GM21367 (cell line): ENCODE measurements around the gene B9D2.

Source experiments
- ATAC-seq: cut with Tn5 transposase; IDR thresholded peaks from one replicate; pipeline ENCODE4 v1.9.1; 2021; ENCODE audit not compliant: unreplicated experiment

Gene B9D2

DNA sequence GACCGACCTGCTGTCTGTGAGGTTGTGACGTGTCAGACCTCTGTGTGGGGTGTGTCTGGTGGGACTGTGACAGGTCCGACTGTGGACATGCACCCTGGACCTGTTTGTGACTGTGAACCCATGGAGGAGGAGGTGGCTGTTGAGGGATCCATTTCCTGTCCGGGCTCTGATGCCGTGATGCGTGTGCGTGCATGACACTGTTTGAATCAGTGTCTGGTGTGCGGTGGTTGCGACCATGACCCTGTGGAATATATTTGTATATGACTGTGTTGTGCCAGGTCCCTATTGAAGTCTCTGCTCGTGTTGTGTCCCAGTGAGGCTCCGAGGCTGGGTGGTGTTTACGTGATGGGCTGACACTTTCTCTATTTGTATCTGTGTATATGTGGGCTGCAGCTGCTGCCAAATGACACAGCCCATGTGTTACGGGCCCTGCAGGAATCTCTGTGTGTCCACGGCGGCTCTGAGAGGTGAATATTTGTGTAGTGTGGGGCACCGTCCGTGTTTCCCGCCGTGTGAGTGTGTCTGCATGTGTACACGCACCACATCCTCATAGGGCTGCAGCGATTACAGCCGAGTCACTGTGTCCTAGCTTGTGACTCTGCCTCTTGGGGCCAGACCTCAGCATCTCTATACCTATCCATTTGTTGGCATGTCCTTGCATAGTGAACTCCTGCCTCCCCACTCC is 35.6 kb downstream of the B9D2 start:
- ATAC-seq = no peak

DNA sequence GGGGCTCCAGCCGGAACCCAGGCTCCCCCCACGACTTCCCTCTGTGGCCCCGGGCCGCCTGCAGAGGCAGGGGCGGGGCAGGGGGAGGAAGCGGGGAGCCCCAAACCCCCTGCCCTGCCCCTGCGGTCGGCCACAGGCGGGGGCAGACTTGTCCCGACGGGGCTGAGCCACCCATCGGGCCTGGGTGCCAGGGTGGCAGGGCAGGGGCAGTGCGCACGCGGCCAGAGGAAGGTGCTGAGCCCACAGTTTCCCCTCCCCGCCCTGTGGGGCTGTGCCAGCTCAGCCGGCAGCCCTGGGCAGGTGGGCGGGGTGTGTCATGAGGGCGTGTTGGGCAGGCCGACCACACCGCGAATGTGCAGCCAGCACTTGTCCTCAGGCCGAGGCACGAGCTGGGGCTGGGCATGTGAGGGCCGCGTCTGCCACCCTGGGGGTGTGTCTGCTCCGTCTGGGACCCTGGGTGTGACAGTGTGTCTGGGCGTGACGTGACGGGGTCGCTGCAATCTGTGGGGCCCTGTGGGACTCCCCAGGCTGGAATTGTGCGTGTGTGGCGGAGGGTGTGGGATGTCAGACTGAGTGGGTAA is 36.3 kb downstream of the B9D2 start:
- ATAC-seq = peak; percentile 41

DNA sequence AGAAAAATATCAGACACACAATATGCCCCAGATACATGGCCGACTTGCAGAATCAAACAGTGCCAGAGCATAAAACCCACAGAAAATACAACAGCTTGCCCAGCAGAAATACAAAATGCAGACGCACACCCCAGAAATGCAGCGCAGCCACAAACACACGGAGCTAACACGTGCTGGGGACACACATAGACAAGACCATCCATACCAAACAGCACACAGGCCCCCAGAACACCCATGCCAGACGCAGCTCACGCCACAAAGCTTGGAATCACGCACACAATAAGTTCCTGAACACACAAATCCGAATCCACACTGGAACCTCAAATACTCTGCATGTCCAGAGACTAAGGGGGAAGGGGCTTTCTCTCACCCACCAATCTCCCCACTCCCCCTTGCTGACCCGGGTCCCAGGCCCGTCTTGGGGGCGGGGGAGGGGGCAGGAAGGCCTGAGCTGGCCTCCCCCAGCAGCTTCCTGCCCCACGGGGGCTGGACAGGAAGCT is 36.8 kb downstream of the B9D2 start:
- ATAC-seq = no peak

GRCh38 chr19:41325947-41326706 is 37.8 kb downstream of the B9D2 start:
- no peak for ATAC-seq

DNA sequence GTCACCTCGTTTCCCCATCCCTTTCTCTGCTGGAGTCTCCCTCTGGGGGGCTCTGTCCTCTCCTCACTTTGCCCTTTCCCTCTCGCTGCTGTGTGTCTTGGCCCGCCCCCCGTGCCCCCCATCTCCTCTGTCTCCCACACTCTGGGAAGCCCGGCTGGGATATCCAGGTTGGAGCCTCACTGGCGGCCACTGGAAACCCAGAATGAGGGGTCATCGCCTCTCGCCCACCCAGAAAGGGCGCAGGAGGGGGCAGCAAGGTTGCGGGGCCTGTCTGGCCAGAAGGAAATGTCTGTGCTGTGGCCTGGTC is 38.4 kb downstream of the B9D2 start:
- no peak for ATAC-seq

GRCh38 chr19:41324921-41325639 is 38.9 kb downstream of the B9D2 start:
- ATAC-seq = no peak

- ATAC-seq = no peak
Observed at GRCh38 chr19:41324231-41324702, 39.7 kb downstream of the B9D2 start.

DNA sequence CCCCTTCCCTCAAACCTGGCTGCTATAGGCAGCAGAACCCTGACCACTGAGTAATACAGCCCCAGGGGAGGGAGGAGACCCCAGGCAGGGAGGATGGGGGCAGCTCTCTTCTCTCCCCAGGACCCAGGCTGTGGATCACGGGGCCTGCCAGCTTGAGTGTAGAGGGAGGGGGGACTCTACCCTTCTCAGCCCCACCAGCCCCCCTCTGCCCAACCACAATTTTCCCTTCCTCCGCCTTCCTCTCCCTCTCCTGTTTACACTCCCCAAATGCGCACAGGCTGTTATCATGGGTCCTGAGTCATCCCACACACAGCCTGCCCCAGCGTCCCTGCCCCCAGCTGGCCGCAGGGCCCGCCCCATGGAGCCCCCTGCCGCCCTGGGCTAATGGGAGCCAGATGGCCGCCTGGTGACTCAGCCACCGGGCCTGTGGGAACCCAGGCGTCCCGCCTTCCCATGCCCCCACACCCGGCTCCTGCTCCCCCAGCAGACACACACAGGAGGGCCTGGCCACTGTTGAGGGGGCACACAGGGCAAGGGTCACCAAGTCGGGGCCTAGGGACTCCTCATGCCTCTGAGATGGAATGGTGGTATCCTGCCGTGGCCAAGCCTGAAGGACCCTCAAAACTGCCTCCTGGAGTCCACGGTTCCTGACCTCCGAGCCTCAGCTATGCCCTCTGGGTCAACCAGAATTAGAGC is 40.4 kb downstream of the B9D2 start:
- ATAC-seq = no peak

GRCh38 chr19:41323023-41323422 is 40.9 kb downstream of the B9D2 start:
- ATAC-seq = no peak

DNA sequence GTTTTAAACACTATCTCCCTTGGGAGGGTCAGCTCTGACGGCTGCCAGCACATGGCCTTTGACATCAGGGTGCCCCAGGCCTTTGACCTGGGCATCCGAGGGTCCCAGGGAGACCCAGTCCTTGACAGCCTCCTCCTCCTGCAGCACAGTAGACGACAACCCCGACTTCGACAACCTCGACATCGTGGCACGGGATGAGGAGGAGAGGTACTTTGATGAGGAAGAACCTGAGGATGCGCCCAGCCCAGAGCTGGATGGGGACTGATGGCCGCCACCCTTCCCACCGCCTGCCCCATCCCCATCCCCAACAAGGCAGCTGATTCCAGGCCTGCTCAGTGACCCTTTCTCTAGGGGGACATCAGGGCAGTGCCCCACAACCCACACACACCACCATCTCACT is 41.5 kb downstream of the B9D2 start:
- no peak for ATAC-seq

DNA sequence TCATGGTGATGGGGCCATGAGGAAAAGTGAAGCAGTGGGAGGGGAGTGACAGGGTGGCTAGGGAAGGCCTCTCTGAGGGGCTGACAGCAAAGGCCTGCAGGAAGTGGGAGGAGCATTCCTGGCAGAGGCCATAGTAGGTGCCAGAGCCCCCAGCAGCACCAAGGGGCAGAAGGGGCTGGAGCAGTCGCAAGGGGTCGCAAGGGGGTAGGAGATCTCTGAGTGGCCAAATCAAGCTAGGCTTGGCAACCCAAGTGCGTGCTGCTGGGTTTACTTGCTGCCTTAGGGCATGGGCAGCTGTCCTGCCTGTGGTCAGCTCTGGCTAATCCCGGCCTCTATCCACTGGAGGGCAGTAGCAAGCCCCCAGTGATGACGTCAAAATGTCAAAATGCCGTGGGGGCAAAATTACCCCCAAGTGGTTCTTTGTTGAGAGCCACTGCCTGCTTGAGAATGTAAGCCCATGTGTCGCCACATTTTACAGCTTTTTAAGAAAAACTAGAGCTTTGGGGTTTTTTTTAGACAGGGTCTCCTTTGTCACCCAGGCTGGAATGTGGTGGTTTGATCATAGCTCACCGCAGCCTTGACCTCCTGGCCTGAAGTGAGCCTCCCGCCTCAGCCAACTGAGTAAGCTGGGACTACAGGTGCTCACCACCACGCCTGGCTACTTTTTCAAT is 42.2 kb downstream of the B9D2 start:
- no peak for ATAC-seq

DNA sequence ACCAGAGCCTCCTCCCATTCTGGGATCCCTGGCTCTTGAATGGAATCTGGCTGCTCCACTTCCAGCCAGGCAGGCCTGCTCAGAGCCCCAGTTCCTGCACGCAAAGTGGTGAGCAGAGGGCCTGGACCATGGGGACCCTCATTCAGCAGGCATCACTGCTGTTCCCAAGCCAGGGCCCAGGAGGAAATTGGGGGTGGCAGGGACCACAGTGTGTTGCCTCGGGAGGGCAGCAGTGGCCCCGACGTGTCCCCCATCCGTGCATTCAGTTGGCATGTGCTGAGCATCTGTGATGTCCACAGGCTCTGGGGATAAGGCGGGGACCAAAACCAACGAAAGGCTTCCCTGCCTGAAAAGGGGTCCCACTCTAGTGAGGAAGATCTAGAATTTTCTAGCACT is 42.7 kb downstream of the B9D2 start:
- no peak for ATAC-seq

DNA sequence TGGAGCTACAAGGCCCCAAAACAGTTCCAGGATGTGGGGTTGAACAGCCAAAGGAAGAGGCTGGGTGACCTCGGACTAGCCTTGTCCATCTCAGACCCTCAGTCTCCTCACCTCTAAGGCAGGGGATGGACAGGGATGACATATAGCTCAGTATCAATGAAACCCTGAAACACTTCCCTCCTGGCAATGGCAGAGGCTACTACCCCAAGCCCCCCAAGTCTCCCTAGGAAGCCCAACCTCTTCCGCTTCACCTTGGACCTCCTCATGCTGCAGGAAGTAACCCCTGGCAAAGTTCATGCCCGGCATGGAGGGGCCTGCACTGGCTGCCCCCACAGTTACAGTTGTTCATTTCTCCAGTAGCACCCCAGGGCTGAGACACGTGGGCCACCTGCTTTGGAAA is 43.4 kb downstream of the B9D2 start:
- ATAC-seq = no peak

GRCh38 chr19:41320185-41320518 is 43.8 kb downstream of the B9D2 start:
- ATAC-seq = no peak

- ATAC-seq = no peak
Observed at GRCh38 chr19:41319500-41320184, 44.3 kb downstream of the B9D2 start.

- no peak for ATAC-seq
Observed at GRCh38 chr19:41318696-41319499, 45.1 kb downstream of the B9D2 start.

- ATAC-seq = no peak
Observed at GRCh38 chr19:41316306-41316920, 47.5 kb downstream of the B9D2 start.

- no peak for ATAC-seq
Observed at GRCh38 chr19:41311613-41312012, 52.3 kb downstream of the B9D2 start.

DNA sequence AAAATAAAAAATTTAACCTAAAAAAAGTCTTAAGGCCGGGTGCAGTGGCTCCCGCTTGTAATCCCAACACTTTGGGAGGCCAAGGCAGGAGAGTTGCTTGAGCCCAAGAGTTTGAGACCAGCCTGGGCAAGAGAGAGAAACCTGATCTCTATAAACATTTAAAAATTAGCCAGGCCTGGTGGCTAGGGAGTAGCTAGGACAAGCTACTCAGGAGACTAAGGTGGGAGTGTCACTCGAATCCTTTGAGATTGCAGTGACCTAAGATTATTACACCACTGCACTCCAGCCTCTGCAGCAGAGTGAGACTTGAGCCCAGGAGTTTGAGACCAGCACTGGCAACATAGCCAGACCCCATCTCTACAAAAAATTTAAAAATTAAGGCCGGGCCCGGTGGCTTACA is 52.9 kb downstream of the B9D2 start:
- no peak for ATAC-seq
